Fibroblast of lung (primary cell): Measurements from ENCODE around the gene NOD1. TPM values are rescaled to one million over a fixed set of nuclear protein-coding genes. Genes with fewer than 3 reads are reported as not detected.

Source experiments
- DNase-seq, 2 donors: peaks; one replicate each; pipeline versions ENCODE4 v3.0.0 to v3.0.0-alpha.2; 2010; ENCODE audit warnings: low read depth in 2 of 2
- H2AFZ ChIP-seq: 2 replicates; pipeline ENCODE4 v1.5.1; 2012; ENCODE audit warnings: low read length, control low read depth, inconsistent platforms
- H3K27ac ChIP-seq: 2 replicates; pipeline ENCODE4 v1.5.1; 2011; ENCODE audit warnings: low read length, control low read depth; ENCODE audit not compliant: insufficient read depth
- H3K27me3 ChIP-seq: 2 replicates; pipeline ENCODE4 v1.5.1; 2011; ENCODE audit warnings: mild to moderate bottlenecking, low read length; ENCODE audit not compliant: control insufficient read depth, insufficient read depth
- H3K36me3 ChIP-seq: 2 replicates; pipeline ENCODE4 v1.5.1; 2011; ENCODE audit warnings: low read length; ENCODE audit not compliant: control insufficient read depth, insufficient read depth
- H3K4me1 ChIP-seq: 2 replicates; pipeline ENCODE4 v1.5.1; 2011; ENCODE audit warnings: low read length; ENCODE audit not compliant: control insufficient read depth, insufficient read depth; ENCODE audit errors: extremely low read depth
- H3K4me2 ChIP-seq: 2 replicates; pipeline ENCODE4 v1.5.1; 2011; ENCODE audit warnings: low read length, control low read depth; ENCODE audit not compliant: insufficient read depth; ENCODE audit errors: extremely low read depth
- H3K4me3 ChIP-seq, 4 experiments: fragments of 200-600 bp in 1 of 4; sonication (generic) in 1 of 4; replicated peaks in 1 of 4; 2 replicates each; pipeline ENCODE4 v1.5.1; 2011 to 2016; ENCODE audit warnings: low read length in 4 of 4, low read depth in 3 of 4, mild to moderate bottlenecking in 3 of 4, control low read depth in 2 of 4, inconsistent platforms in 1 of 4, mixed read lengths in 1 of 4; ENCODE audit not compliant: insufficient read depth in 1 of 4; ENCODE audit errors: control extremely low read depth in 1 of 4
- H3K79me2 ChIP-seq: 2 replicates; pipeline ENCODE4 v1.5.1; 2012; ENCODE audit warnings: mild to moderate bottlenecking, low read length, inconsistent platforms; ENCODE audit not compliant: control insufficient read depth, insufficient read depth
- H3K9ac ChIP-seq: 2 replicates; pipeline ENCODE4 v1.5.1; 2011; ENCODE audit warnings: mild to moderate bottlenecking, low read length, control low read depth; ENCODE audit not compliant: insufficient read depth
- H3K9me3 ChIP-seq: 2 replicates; pipeline ENCODE4 v1.5.1; 2012; ENCODE audit warnings: low read depth, low read length; ENCODE audit not compliant: control insufficient read depth, insufficient read depth
- H4K20me1 ChIP-seq: 2 replicates; pipeline ENCODE4 v1.5.1; 2011; ENCODE audit warnings: low read length; ENCODE audit not compliant: control insufficient read depth, insufficient read depth; ENCODE audit errors: extremely low read depth
- CTCF ChIP-seq, 2 donors: IDR thresholded peaks in 1 of 2; conservative IDR thresholded peaks in 1 of 2; 1 replicate in 1 of 2; 2 replicates in 1 of 2; pipeline ENCODE4 v1.5.1; 2011 to 2012; ENCODE audit warnings: low read length in 2 of 2, control low read depth in 1 of 2, inconsistent platforms in 1 of 2, low read depth in 1 of 2, mild to moderate bottlenecking in 1 of 2
- EZH2 ChIP-seq: IDR thresholded peaks from 2 replicates; pipeline ENCODE4 v1.5.1; 2012; ENCODE audit warnings: low read length, control low read depth, mild to moderate bottlenecking; ENCODE audit errors: missing control alignments
- polyA plus RNA-seq, 2 donors: library from polyadenylated mRNA; depleted of rRNA in 1 of 2; stranded (reverse) in 1 of 2; unstranded in 1 of 2; fragments of >200 nt; gene quantifications; 2 replicates each; pipeline ENCODE4 v1.2.1, GENCODE V29; 2011 to 2012; ENCODE audit warnings: missing spikeins in 1 of 2
- total RNA-seq: library from RNA; depleted of rRNA; stranded (reverse); fragments of >200 nt; gene quantifications from 2 replicates; pipeline ENCODE4 v1.2.1, GENCODE V29; 2014

The NOD1 gene
- total and polyA plus RNA-seq, 2 donors (not counting 1 experiment from before 2014, with no cell fraction given): 3.3 to 7.3 TPM

DNA sequence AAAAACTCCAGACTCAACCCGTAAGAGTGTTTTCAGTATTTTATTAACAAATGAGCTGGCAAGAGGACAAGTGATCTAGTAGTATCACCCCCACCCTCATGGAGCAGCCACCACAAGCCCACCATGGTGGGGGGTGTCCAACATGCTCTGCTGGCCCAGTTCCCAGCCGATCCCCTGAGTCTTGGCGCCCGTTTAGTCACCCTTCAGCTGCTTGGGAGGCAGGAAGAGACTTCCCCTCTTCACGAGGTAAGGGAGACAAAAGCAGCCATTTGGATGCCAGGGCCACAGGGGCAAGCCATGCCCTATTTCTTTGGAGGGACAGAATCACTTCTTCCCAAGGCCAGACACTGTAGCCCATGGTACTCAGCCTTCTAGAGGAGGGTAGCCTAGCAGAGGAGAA, 54.1 kb downstream of the NOD1 start:
- Histone ChIP-seq H3K9me3 (no peaks in the 10 kb centered on the region), H3K36me3 (peaks cover 2% of the 10 kb centered on the region), H3K4me1 (no peaks in the 10 kb centered on the region), H3K4me3 (no peak overlapping the region), H3K27me3 (no peaks in the 10 kb centered on the region), H4K20me1 (no peaks in the 10 kb centered on the region), H3K27ac (no peak overlapping the region), H3K4me2 (no peak overlapping the region), H2AFZ (no peak overlapping the region), H3K9ac (no peak overlapping the region), H3K79me2 (no peaks in the 10 kb centered on the region)
- no peak for DNase-seq
- TF ChIP-seq CTCF (conservative IDR thresholded peaks at IDR 0.05 in 1 of 2, IDR thresholded peaks at IDR 0.05 in 1 of 2; ENCODE audit: low read depth in 1 of 2, low read length in 2 of 2): no peak

- Histone ChIP-seq H3K79me2 (no peaks in the 10 kb centered on the region), H3K4me1 (no peaks in the 10 kb centered on the region), H3K4me2 (no peak overlapping the region), H4K20me1 (no peaks in the 10 kb centered on the region), H3K4me3 (no peak overlapping the region), H3K9ac (no peak overlapping the region), H3K27me3 (no peaks in the 10 kb centered on the region), H2AFZ (no peak overlapping the region), H3K27ac (no peak overlapping the region), H3K36me3 (peaks cover 2% of the 10 kb centered on the region), H3K9me3 (no peaks in the 10 kb centered on the region)
- TF ChIP-seq CTCF (conservative IDR thresholded peaks at IDR 0.05 in 1 of 2, IDR thresholded peaks at IDR 0.05 in 1 of 2; ENCODE audit: low read depth in 1 of 2, low read length in 2 of 2) (no peak), EZH2 (no peak)
- no peak for DNase-seq
Measured at GRCh38 chr7:30423788-30424505, 54.6 kb downstream of the NOD1 start.

DNA sequence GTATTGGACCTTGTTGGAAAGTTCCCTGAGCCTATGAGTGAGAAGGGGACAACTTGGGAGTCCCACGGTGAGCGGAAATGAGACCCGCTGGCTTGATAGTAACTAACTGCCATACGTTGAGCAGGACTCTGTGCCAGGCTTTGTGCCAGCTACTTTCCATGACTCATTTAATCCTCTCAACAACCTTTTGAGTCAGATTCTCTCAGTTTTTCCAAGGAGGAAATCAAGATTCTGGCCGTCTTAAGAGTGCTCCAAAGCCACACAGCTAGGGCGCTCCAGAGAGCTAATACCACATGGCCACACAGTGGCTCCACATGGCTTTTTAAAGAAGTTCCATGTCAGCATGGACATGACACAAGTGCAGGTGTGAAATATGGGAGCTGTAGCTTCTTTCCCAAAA, 55.7 kb downstream of the NOD1 start:
- Histone ChIP-seq H3K27me3 (no peaks in the 10 kb centered on the region), H3K9ac (no peak overlapping the region), H3K4me3 (no peak overlapping the region), H3K4me2 (no peak overlapping the region), H3K9me3 (no peaks in the 10 kb centered on the region), H3K27ac (no peak overlapping the region), H3K4me1 (no peaks in the 10 kb centered on the region), H3K79me2 (no peaks in the 10 kb centered on the region), H4K20me1 (no peaks in the 10 kb centered on the region), H3K36me3 (peaks cover 2% of the 10 kb centered on the region), H2AFZ (no peak overlapping the region)
- peak; percentile 25 to 62 for DNase-seq
- TF ChIP-seq EZH2 (no peak), CTCF (conservative IDR thresholded peaks at IDR 0.05 in 1 of 2, IDR thresholded peaks at IDR 0.05 in 1 of 2; ENCODE audit: low read depth in 1 of 2, low read length in 2 of 2) (no peak)
